Measurements from ENCODE around the gene DYDC2. TPM values are rescaled to one million over a fixed set of nuclear protein-coding genes. Genes with fewer than 3 reads are reported as not detected.

DYDC2 gene
- total RNA-seq, 1 experiment from 2014 or later, result 2.8 TPM

DNA sequence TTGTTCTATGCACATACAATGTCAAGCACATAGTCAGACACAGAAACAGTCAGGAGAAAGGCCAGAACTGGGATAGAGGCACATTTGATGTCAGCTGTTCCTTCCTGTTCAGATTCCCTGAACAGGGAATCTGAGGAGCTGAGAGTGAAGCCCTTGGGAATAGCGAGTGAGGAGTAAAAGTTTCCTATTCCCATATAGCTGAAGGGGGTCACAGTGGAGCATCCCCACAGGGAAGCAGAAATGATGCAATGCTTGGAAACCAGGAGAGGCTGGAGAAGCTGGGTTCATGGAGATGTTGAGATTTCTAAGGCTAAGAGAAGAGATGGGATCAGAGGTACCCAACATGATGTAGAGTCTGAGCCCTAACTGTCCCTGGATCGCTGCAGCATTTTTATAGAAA lies 40.4 kb downstream of the DYDC2 start:
- Histone ChIP-seq H2AFZ (ENCODE audit: low read length) (no peak overlapping the region), H3K9ac (ENCODE audit: extremely low read depth, insufficient read length, low read length) (no peak overlapping the region)
- TF ChIP-seq, protein P1, sequence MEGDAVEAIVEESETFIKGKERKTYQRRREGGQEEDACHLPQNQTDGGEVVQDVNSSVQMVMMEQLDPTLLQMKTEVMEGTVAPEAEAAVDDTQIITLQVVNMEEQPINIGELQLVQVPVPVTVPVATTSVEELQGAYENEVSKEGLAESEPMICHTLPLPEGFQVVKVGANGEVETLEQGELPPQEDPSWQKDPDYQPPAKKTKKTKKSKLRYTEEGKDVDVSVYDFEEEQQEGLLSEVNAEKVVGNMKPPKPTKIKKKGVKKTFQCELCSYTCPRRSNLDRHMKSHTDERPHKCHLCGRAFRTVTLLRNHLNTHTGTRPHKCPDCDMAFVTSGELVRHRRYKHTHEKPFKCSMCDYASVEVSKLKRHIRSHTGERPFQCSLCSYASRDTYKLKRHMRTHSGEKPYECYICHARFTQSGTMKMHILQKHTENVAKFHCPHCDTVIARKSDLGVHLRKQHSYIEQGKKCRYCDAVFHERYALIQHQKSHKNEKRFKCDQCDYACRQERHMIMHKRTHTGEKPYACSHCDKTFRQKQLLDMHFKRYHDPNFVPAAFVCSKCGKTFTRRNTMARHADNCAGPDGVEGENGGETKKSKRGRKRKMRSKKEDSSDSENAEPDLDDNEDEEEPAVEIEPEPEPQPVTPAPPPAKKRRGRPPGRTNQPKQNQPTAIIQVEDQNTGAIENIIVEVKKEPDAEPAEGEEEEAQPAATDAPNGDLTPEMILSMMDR (conservative IDR thresholded peaks at IDR 0.05), result no peak

More for the DNA sequence above, 40.4 kb downstream of the DYDC2 start:
- H4K91ac ChIP-seq (ENCODE audit: insufficient read length, low read depth, low read length), result no peak overlapping the region
- H3K23ac ChIP-seq (ENCODE audit: insufficient read length, low read depth, low read length), result no peak overlapping the region
- no peaks in the 10 kb centered on the region for H3K36me3 Mint-ChIP-seq (ENCODE audit: insufficient read depth in 1 of 3, low read depth in 3 of 3)
- no peaks in the 10 kb centered on the region for H3K4me1 ChIP-seq (ENCODE audit: insufficient read depth, low read length)
- no peaks in the 10 kb centered on the region for H3K9me3 ChIP-seq (ENCODE audit: control insufficient read depth, low read depth, low read length)
- no CpG with 5 or more reads among the region's 2 CpGs for WGBS (ENCODE audit: extremely low coverage, insufficient read length, low lambda C conversion rate)
- no peak overlapping the region for H3K27ac ChIP-seq (ENCODE audit: insufficient read length, low read depth, low read length)
- H4K5ac ChIP-seq (ENCODE audit: insufficient read length, low read depth, low read length), result no peak overlapping the region
- H3K4me2 ChIP-seq (ENCODE audit: insufficient read depth, insufficient read length, low read length), result no peak overlapping the region
- H3K4ac ChIP-seq (ENCODE audit: low read depth, low read length), result no peak overlapping the region
- no peaks in the 10 kb centered on the region for H3K79me1 ChIP-seq (ENCODE audit: insufficient read depth, low read depth, low read length, poor library complexity, severe bottlenecking)
- H2AK5ac ChIP-seq (ENCODE audit: insufficient read length, low read length), result no peak overlapping the region
- no peaks in the 10 kb centered on the region for H3K23me2 ChIP-seq (ENCODE audit: insufficient read length, low read depth, low read length, poor library complexity, severe bottlenecking)
- H2BK120ac ChIP-seq (ENCODE audit: low read depth, low read length, poor library complexity, severe bottlenecking), result no peak overlapping the region
- H4K20me1 ChIP-seq (ENCODE audit: control insufficient read depth, insufficient read depth, insufficient read length), result no peaks in the 10 kb centered on the region
- 0 out of 5 replicates have a peak, but pooled peaks cover 0 to 4% of the 10 kb centered on the region in 2 experiments for H3K9me3 Mint-ChIP-seq
- no peak overlapping the region for H2BK15ac ChIP-seq (ENCODE audit: low read depth, low read length)
- H3K4me3 Mint-ChIP-seq, result no peak overlapping the region
- H3K14ac ChIP-seq (ENCODE audit: insufficient read depth, low read length), result no peak overlapping the region
- peaks cover 14% of the 10 kb centered on the region for H3K27me3 Mint-ChIP-seq (ENCODE audit: low read depth)
- H3K27me3 ChIP-seq (ENCODE audit: insufficient read depth, low read length), result no peaks in the 10 kb centered on the region
- H2BK12ac ChIP-seq (ENCODE audit: insufficient read length, low read depth, low read length), result no peak overlapping the region
- H3K18ac ChIP-seq (ENCODE audit: insufficient read length, low read depth, low read length), result no peak overlapping the region
- H3K4me1 Mint-ChIP-seq, result no peaks in the 10 kb centered on the region
- no peaks in the 10 kb centered on the region for H3K79me2 ChIP-seq (ENCODE audit: insufficient read depth, low read length)
- no peak overlapping the region for H4K8ac ChIP-seq (replicated peaks; ENCODE audit: insufficient read length, low read depth, low read length)
- H3T11ph ChIP-seq (ENCODE audit: low read length), result no peak overlapping the region
- H3K27ac Mint-ChIP-seq, result no peak overlapping the region
- H2BK5ac ChIP-seq (ENCODE audit: insufficient read length, low read length), result no peak overlapping the region
- no peak for DNase-seq
- H3K56ac ChIP-seq (ENCODE audit: insufficient read length, low read depth, low read length), result no peak overlapping the region
- no peak overlapping the region for H2BK20ac ChIP-seq (ENCODE audit: low read depth, low read length, poor library complexity, severe bottlenecking)
